Liver (tissue), 9 donors: ENCODE data around the gene SDF2. TPM values are rescaled to one million over a fixed set of nuclear protein-coding genes. Genes with fewer than 3 reads are reported as not detected.

Experiments used
- DNase-seq: peaks from one replicate; pipeline ENCODE4 v3.0.0-alpha.2; 2017; ENCODE audit warnings: low spot score
- H3K27ac ChIP-seq, 2 donors: one replicate each; pipeline ENCODE4 v1.7.0; 2013; ENCODE audit warnings: inconsistent platforms in 2 of 2, low read length in 2 of 2, control low read depth in 1 of 2, low read depth in 1 of 2, mild to moderate bottlenecking in 1 of 2
- H3K27me3 ChIP-seq, 4 donors: one replicate each; pipeline versions ENCODE4 v1.6.1 to v1.7.0; 2013; ENCODE audit warnings: low read length in 3 of 4, inconsistent platforms in 1 of 4, mild to moderate bottlenecking in 1 of 4, moderate library complexity in 1 of 4; ENCODE audit not compliant: control insufficient read depth in 4 of 4, insufficient read depth in 4 of 4
- H3K36me3 ChIP-seq, 4 donors: one replicate each; pipeline versions ENCODE4 v1.6.1 to v1.7.0; 2013; ENCODE audit warnings: low read length in 3 of 4, mild to moderate bottlenecking in 3 of 4, low read depth in 1 of 4, moderate library complexity in 1 of 4; ENCODE audit not compliant: control insufficient read depth in 4 of 4, insufficient read depth in 3 of 4
- H3K4me1 ChIP-seq, 4 donors: one replicate each; pipeline versions ENCODE4 v1.6.1 to v1.7.0; 2013; ENCODE audit warnings: low read length in 3 of 4, mild to moderate bottlenecking in 3 of 4, moderate library complexity in 1 of 4; ENCODE audit not compliant: control insufficient read depth in 4 of 4, insufficient read depth in 4 of 4
- H3K4me3 ChIP-seq, 3 donors: one replicate each; pipeline versions ENCODE4 v1.6.1 to v1.7.0; 2013; ENCODE audit warnings: low read length in 3 of 3, control low read depth in 1 of 3, low read depth in 1 of 3, mild to moderate bottlenecking in 1 of 3
- H3K9ac ChIP-seq, 2 donors: one replicate each; pipeline ENCODE4 v1.7.0; 2013; ENCODE audit warnings: low read length in 2 of 2, mild to moderate bottlenecking in 2 of 2, moderate library complexity in 2 of 2, control low read depth in 1 of 2, low read depth in 1 of 2
- H3K9me3 ChIP-seq, 4 donors: one replicate each; pipeline versions ENCODE4 v1.6.1 to v1.7.0; 2013; ENCODE audit warnings: low read length in 3 of 4; ENCODE audit not compliant: control insufficient read depth in 4 of 4
- ATF3 ChIP-seq: IDR thresholded peaks from 2 replicates; pipeline ENCODE4 v1.6.1; 2016; ENCODE audit warnings: antibody characterized with exemption
- CTCF ChIP-seq: fragments of 150-350 bp; IDR thresholded peaks from 2 replicates; pipeline ENCODE4 v1.5.1; 2017; ENCODE audit warnings: improper control_type of control experiment, low read depth, low read length; ENCODE audit not compliant: missing input control
- EGR1 ChIP-seq, 2 donors: IDR thresholded peaks; 2 replicates each; pipeline ENCODE4 v1.6.1; 2016 to 2018; ENCODE audit warnings: antibody characterized with exemption in 2 of 2, low read depth in 2 of 2
- FOXA1 ChIP-seq: IDR thresholded peaks from 2 replicates; pipeline ENCODE4 v1.6.1; 2016; ENCODE audit warnings: antibody characterized with exemption
- FOXA2 ChIP-seq: IDR thresholded peaks from 2 replicates; pipeline ENCODE4 v1.6.1; 2016; ENCODE audit warnings: antibody characterized with exemption
- GABPA ChIP-seq, 2 donors: IDR thresholded peaks in 1 of 2; conservative IDR thresholded peaks in 1 of 2; 2 replicates each; pipeline ENCODE4 v1.6.1; 2016; ENCODE audit warnings: antibody characterized with exemption in 2 of 2, mild to moderate bottlenecking in 1 of 2, moderate library complexity in 1 of 2
- HNF4A ChIP-seq, 2 donors: conservative IDR thresholded peaks; 2 replicates each; pipeline ENCODE4 v1.6.1; 2016; ENCODE audit warnings: antibody characterized with exemption in 2 of 2, mild to moderate bottlenecking in 2 of 2
- HNF4G ChIP-seq: IDR thresholded peaks from 2 replicates; pipeline ENCODE4 v1.6.1; 2016; ENCODE audit warnings: antibody characterized with exemption
- JUND ChIP-seq, 2 donors: IDR thresholded peaks; 2 replicates each; pipeline ENCODE4 v1.6.1; 2016; ENCODE audit warnings: antibody characterized with exemption in 2 of 2
- MAX ChIP-seq: IDR thresholded peaks from 2 replicates; pipeline ENCODE4 v1.6.1; 2016; ENCODE audit warnings: antibody characterized with exemption
- NR2F2 ChIP-seq: IDR thresholded peaks from 2 replicates; pipeline ENCODE4 v1.6.1; 2016; ENCODE audit warnings: antibody characterized with exemption
- RAD21 ChIP-seq, 2 donors: IDR thresholded peaks; 2 replicates each; pipeline ENCODE4 v1.6.1; 2016; ENCODE audit warnings: antibody characterized with exemption in 2 of 2, mild to moderate bottlenecking in 2 of 2
- REST ChIP-seq: IDR thresholded peaks from 2 replicates; pipeline ENCODE4 v1.6.1; 2016; ENCODE audit warnings: antibody characterized with exemption, mild to moderate bottlenecking
- RXRA ChIP-seq, 2 donors: IDR thresholded peaks; 2 replicates each; pipeline ENCODE4 v1.6.1; 2017 to 2018; ENCODE audit warnings: antibody characterized with exemption in 2 of 2, mild to moderate bottlenecking in 1 of 2
- SP1 ChIP-seq: IDR thresholded peaks from 2 replicates; pipeline ENCODE4 v1.6.1; 2018; ENCODE audit warnings: antibody characterized with exemption, mild to moderate bottlenecking
- TAF1 ChIP-seq: conservative IDR thresholded peaks from 2 replicates; pipeline ENCODE4 v1.6.1; 2016; ENCODE audit warnings: antibody characterized with exemption, mild to moderate bottlenecking
- YY1 ChIP-seq: IDR thresholded peaks from 2 replicates; pipeline ENCODE4 v1.6.1; 2016; ENCODE audit warnings: antibody characterized with exemption, mild to moderate bottlenecking
- ZBTB33 ChIP-seq: IDR thresholded peaks from 2 replicates; pipeline ENCODE4 v1.6.1; 2016; ENCODE audit warnings: antibody characterized with exemption
- WGBS: extraction: QIAGEN DNeasy Blood & Tissue Kit; methylation state at CpG from one replicate; pipeline ENCODE4 v1.1.7; 2013; 5-methylcytosine and 5-hydroxymethylcytosine counted together
- polyA plus RNA-seq, 2 donors: library from polyadenylated mRNA; stranded (reverse) in 1 of 2; unstranded in 1 of 2; fragments of 200-250 nt in 1 of 2; fragments of >200 nt in 1 of 2; fragmentation: Nextera tagmentation in 1 of 2; extraction: Ambion mirVana in 1 of 2; gene quantifications; one replicate each; pipeline versions ENCODE4 v1.2.1 to v1.2.3, GENCODE V29; 2013 to 2015
- total RNA-seq, 2 donors: library from RNA; depleted of rRNA; stranded (reverse); fragments of >200 nt; gene quantifications; one replicate each; pipeline ENCODE4 v1.2.3, GENCODE V29; 2014
- donor health status: healthy.
- donor health status: healthy.
- donor health status: healthy.
- donor health status: healthy.
- donor health status: healthy.

Gene SDF2
- total RNA-seq (10 to 100 TPM; 24.1 to 29.6 TPM), polyA plus RNA-seq (10 to 100 TPM; 26.3 to 38.9 TPM)

GRCh38 chr17:28661635-28662526, at the start of gene SDF2, which contains the start of gene SUPT6H:
Gene SDF2 (minus strand): TSS chr17:28661906. CDS start chr17:28661876, 30 bp downstream.
Gene SUPT6H (plus strand): TSS chr17:28662205. CDS start chr17:28673402, 11,197 bp downstream.
- Histone ChIP-seq H3K9ac (peak within 1 kb of the TSS; percentile 90 to 97), H3K4me1 (peaks cover 6 to 34% (median 23%) of the 10 kb centered on the region in 4 donors), H3K36me3 (peaks cover 3 to 12% (median 8%) of the 10 kb centered on the region in 4 donors), H3K9me3 (no peaks in the 10 kb centered on the region), H3K4me3 (peak within 1 kb of the TSS; percentile 61 to 89 (median 72)), H3K27ac (peak within 1 kb of the TSS; percentile 92 to 96), H3K27me3 (no peaks in the 10 kb centered on the region)
- WGBS, result under 1% methylated on average over 66 of the region's 66 CpGs
- TF ChIP-seq ZBTB33 (peak; percentile 43), TAF1 (no peak), JUND (IDR thresholded peaks at IDR 0.05) (no peak), RXRA (IDR thresholded peaks at IDR 0.05) (peak in 1 of 2 donors; percentile 10), GABPA (IDR thresholded peaks at IDR 0.05 in 1 of 2, conservative IDR thresholded peaks at IDR 0.05 in 1 of 2) (peak; percentile 87 to 97), EGR1 (IDR thresholded peaks at IDR 0.05; ENCODE audit: low read depth in 2 of 2) (peak; percentile 21 to 33), HNF4A (conservative IDR thresholded peaks at IDR 0.05) (peak in 1 of 2 donors; percentile 3), SP1 (peak; percentile 32), RAD21 (IDR thresholded peaks at IDR 0.05) (no peak), MAX (peak; percentile 51), CTCF (no peak), FOXA1 (no peak), REST (no peak), HNF4G (no peak), YY1 (peak; percentile 92), ATF3 (no peak), FOXA2 (no peak), NR2F2 (no peak)
- DNase-seq, result peak; percentile 95
